HepG2 (cell line): ENCODE results near the gene MTA1. TPM values are rescaled to one million over a fixed set of nuclear protein-coding genes. Genes with fewer than 3 reads are reported as not detected.

Experiments used
- DMAP1 ChIP-seq: IDR thresholded peaks from 2 replicates; pipeline ENCODE4 v1.6.1; 2016
- MTERF4 ChIP-seq: sonication (generic); formaldehyde crosslinking; IDR thresholded peaks from 2 replicates; pipeline ENCODE4 v1.8.0; 2023; ENCODE audit warnings: mild to moderate bottlenecking, missing genetic modification reagents
- PBX2 ChIP-seq: IDR thresholded peaks from 2 replicates; pipeline ENCODE4 v1.6.1; 2016; ENCODE audit warnings: control low read depth
- SMAD1 ChIP-seq: sonication (generic); formaldehyde crosslinking; IDR thresholded peaks from 2 replicates; pipeline ENCODE4 v1.4.0; 2020; ENCODE audit warnings: missing genetic modification reagents, low read depth, mild to moderate bottlenecking, borderline replicate concordance
- SP5 ChIP-seq: IDR thresholded peaks from 2 replicates; pipeline ENCODE4 v1.6.1; 2016; ENCODE audit warnings: low read depth, borderline replicate concordance
- TAF15 ChIP-seq: fragments of 200-400 bp; formaldehyde crosslinking; IDR thresholded peaks from one replicate; pipeline ENCODE4 v1.6.1; 2018; ENCODE audit warnings: mild to moderate bottlenecking, low read depth, low read length; ENCODE audit not compliant: poor library complexity, severe bottlenecking
- ZBTB40 ChIP-seq, 2 experiments: fragments of 450-650 bp in 1 of 2; sonication (generic) in 1 of 2; formaldehyde crosslinking in 1 of 2; IDR thresholded peaks; 2 replicates each; pipeline versions ENCODE4 v1.6.1 to v1.8.0; 2016 to 2022; ENCODE audit warnings: antibody characterized with exemption in 1 of 2, mild to moderate bottlenecking in 1 of 2, missing genetic modification reagents in 1 of 2
- ZNF280B ChIP-seq: sonication (generic); formaldehyde crosslinking; IDR thresholded peaks from 2 replicates; pipeline ENCODE4 v1.5.0; 2020; ENCODE audit warnings: missing genetic modification reagents, mild to moderate bottlenecking, borderline replicate concordance
- ZNF33A ChIP-seq: sonication (generic); formaldehyde crosslinking; IDR thresholded peaks from 2 replicates; pipeline ENCODE4 v1.5.1; 2020; ENCODE audit warnings: missing genetic modification reagents, mild to moderate bottlenecking, moderate library complexity, borderline replicate concordance
- ZNF446 ChIP-seq: sonication (generic); formaldehyde crosslinking; IDR thresholded peaks from 2 replicates; pipeline ENCODE4 v1.5.0; 2020; ENCODE audit warnings: mild to moderate bottlenecking, missing genetic modification reagents
- ZNF547 ChIP-seq: sonication (generic); formaldehyde crosslinking; IDR thresholded peaks from 2 replicates; pipeline ENCODE4 v1.5.1; 2020; ENCODE audit warnings: mild to moderate bottlenecking, missing genetic modification reagents
- ZNF558 ChIP-seq: sonication (generic); formaldehyde crosslinking; IDR thresholded peaks from 2 replicates; pipeline ENCODE4 v1.9.0; 2022; ENCODE audit warnings: mild to moderate bottlenecking, missing genetic modification reagents, borderline replicate concordance
- ZNF614 ChIP-seq: IDR thresholded peaks from 2 replicates; pipeline ENCODE4 v1.6.1; 2018; ENCODE audit warnings: missing biosample characterization, missing genetic modification reagents, inconsistent platforms, borderline replicate concordance
- ZNF784 ChIP-seq: sonication (generic); formaldehyde crosslinking; IDR thresholded peaks from 2 replicates; pipeline ENCODE4 v1.5.1; 2020; ENCODE audit warnings: missing genetic modification reagents, mild to moderate bottlenecking, borderline replicate concordance
- polyA plus RNA-seq, 8 experiments: library from polyadenylated mRNA; depleted of rRNA in 3 of 8; stranded (reverse) in 7 of 8; unstranded in 1 of 8; fragments of >200 nt; fragmentation: Illumina TruSeq in 4 of 8; extraction: Trizol in 4 of 8; gene quantifications; 2 replicates each; pipeline versions ENCODE4 v1.2.1 to v1.2.3, GENCODE V29; 2011 to 2016; ENCODE audit warnings: low read depth in 4 of 8, missing spikeins in 1 of 8, mixed read lengths in 1 of 8; ENCODE audit not compliant: insufficient read depth in 1 of 8
- total RNA-seq, 5 experiments: library from RNA; depleted of rRNA; stranded (reverse); fragments of >200 nt; fragmentation: Illumina TruSeq; extraction: Trizol; gene quantifications; 2 replicates each; pipeline ENCODE4 v1.2.3, GENCODE V29; 2016; ENCODE audit warnings: low read depth in 1 of 5

The MTA1 gene
- total and polyA plus RNA-seq, 2 of the 13 experiments (the other 11 are each of a cell fraction or from before 2014, with no cell fraction given): 35.2 to 85.8 TPM

GRCh38 chr14:105500036-105500725 is 80.6 kb downstream of the MTA1 start (continued):
- 0 out of 2 replicates have a peak, but pooled peaks have one; percentile 8 for TF ChIP-seq ZNF280B (CRISPR knock-in tag)
- TF ChIP-seq SMAD1: 0 out of 2 replicates have a peak, but pooled peaks have one; percentile 11
- TF ChIP-seq ZNF614: no peak
- TF ChIP-seq ZNF547 (CRISPR knock-in tag): no peak
- TF ChIP-seq ZNF33A: no peak
- TF ChIP-seq SP5 (CRISPR knock-in tag): no peak
- TF ChIP-seq MTERF4: 0 out of 2 replicates have a peak, but pooled peaks have one; percentile 42
- TF ChIP-seq ZNF558: 0 out of 2 replicates have a peak, but pooled peaks have one; percentile 4
- TF ChIP-seq TAF15: no peak
- TF ChIP-seq ZBTB40 (IDR thresholded peaks at IDR 0.05): no peak
- TF ChIP-seq ZBTB40 (CRISPR knock-in tag; IDR thresholded peaks at IDR 0.05): 0 out of 2 replicates have a peak, but pooled peaks have one; percentile 2
- 0 out of 2 replicates have a peak, but pooled peaks have one; percentile 21 for TF ChIP-seq ZNF784 (CRISPR knock-in tag)
- 0 out of 2 replicates have a peak, but pooled peaks have one; percentile 13 for TF ChIP-seq ZNF446
- no peak for TF ChIP-seq PBX2 (CRISPR knock-in tag)
- no peak for TF ChIP-seq DMAP1 (CRISPR knock-in tag)
